Measurements from ENCODE around the gene APC2.

DNA sequence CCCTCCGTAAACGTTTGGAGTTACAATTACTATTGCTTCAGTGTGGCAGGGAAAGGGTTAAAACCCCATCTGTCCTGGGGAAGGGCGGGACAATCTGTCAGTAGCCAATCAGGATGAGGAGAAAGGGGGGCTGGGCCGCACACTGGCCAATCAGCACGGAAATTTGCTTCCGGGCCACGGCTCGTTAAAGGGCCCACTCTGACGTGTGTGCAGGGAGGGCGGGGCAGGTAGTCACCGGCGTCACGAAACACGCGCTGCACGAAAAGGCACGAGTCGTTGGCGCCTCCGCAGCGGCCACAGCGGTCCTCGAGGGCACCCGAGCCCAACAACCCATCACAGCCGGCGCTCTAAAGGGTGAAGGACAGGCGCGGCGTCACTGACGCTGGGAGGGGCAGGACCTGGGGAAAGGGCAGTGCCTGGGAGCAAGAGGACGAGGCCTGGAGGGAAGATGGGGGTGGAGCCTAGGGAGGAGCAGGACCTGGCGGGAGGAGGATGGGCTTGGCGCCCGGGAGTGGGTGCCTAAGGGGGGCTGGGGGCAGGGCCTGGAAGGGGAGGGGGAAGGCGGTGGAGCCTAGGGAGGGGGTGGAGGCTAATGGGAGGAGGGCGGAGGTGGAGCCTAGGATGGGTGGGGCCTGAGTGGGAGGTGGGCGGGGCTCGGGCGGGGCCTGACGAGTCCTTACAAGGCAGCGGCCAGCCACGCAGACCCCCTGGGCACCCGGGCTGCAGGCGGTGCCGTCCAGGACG is 58.0 kb downstream of the APC2 start:
- TF ChIP-seq POLR2A (IDR thresholded peaks at IDR 0.05; ENCODE audit: low read length) = no peak
- TF ChIP-seq GATA1 (IDR thresholded peaks at IDR 0.05; ENCODE audit: low read depth, low read length) = no peak
